SK-N-SH treated with all-trans-retinoic acid at 6 μM for 48 hours (cell line): ENCODE results near the gene GOLT1A.

Source experiments
- ARNTL ChIP-seq: fragments of 450-650 bp; formaldehyde crosslinking; IDR thresholded peaks from 2 replicates; pipeline ENCODE4 v1.5.0; 2020; ENCODE audit warnings: low read depth, mild to moderate bottlenecking, moderate library complexity, borderline replicate concordance
- BACH2 ChIP-seq: fragments of 250-450 bp; sonication (Bioruptor Pico); IDR thresholded peaks from 2 replicates; pipeline ENCODE4 v1.9.0; 2021; ENCODE audit warnings: mild to moderate bottlenecking, borderline replicate concordance
- CREB5 ChIP-seq: fragments of 250-450 bp; sonication (Bioruptor Pico); IDR thresholded peaks from 2 replicates; pipeline ENCODE4 v1.5.1; 2020; ENCODE audit warnings: low read depth, mild to moderate bottlenecking, moderate library complexity
- CSRNP3 ChIP-seq: fragments of 250-450 bp; sonication (Bioruptor Pico); IDR thresholded peaks from 2 replicates; pipeline ENCODE4 v1.5.1; 2021; ENCODE audit warnings: mild to moderate bottlenecking, moderate library complexity
- ISL1 ChIP-seq: fragments of 250-450 bp; sonication (Bioruptor Pico); IDR thresholded peaks from 2 replicates; pipeline ENCODE4 v2.1.2; 2022; ENCODE audit warnings: mild to moderate bottlenecking, moderate library complexity
- OSR1 ChIP-seq: fragments of 250-450 bp; sonication (Bioruptor Pico); IDR thresholded peaks from 2 replicates; pipeline ENCODE4 v1.8.0; 2022; ENCODE audit warnings: moderate library complexity, mild to moderate bottlenecking, inconsistent platforms
- PATZ1 ChIP-seq: fragments of 250-450 bp; sonication (Bioruptor Pico); IDR thresholded peaks from 2 replicates; pipeline ENCODE4 v1.8.0; 2020; ENCODE audit warnings: mild to moderate bottlenecking, moderate library complexity, borderline replicate concordance
- PPARA ChIP-seq: fragments of 250-450 bp; sonication (Bioruptor Pico); IDR thresholded peaks from 2 replicates; pipeline ENCODE4 v1.5.0; 2020; ENCODE audit warnings: mild to moderate bottlenecking, borderline replicate concordance
- SNAI2 ChIP-seq: fragments of 250-450 bp; sonication (Bioruptor Pico); IDR thresholded peaks from 2 replicates; pipeline ENCODE4 v1.5.0; 2020; ENCODE audit warnings: mild to moderate bottlenecking, moderate library complexity
- TCF4 ChIP-seq: fragments of 250-450 bp; sonication (Bioruptor Pico); IDR thresholded peaks from 2 replicates; pipeline ENCODE4 v1.8.0; 2021; ENCODE audit warnings: mild to moderate bottlenecking, moderate library complexity, borderline replicate concordance
- ZFP3 ChIP-seq: fragments of 250-450 bp; sonication (Bioruptor Pico); IDR thresholded peaks from 2 replicates; pipeline ENCODE4 v1.5.0; 2020; ENCODE audit warnings: mild to moderate bottlenecking, moderate library complexity
- ZNF565 ChIP-seq: fragments of 450-650 bp; formaldehyde crosslinking; conservative IDR thresholded peaks from 2 replicates; pipeline ENCODE4 v1.5.0; 2020; ENCODE audit warnings: low read depth, mild to moderate bottlenecking, moderate library complexity
- ZNF8 ChIP-seq: fragments of 450-650 bp; formaldehyde crosslinking; IDR thresholded peaks from 2 replicates; pipeline ENCODE4 v1.5.0; 2020; ENCODE audit warnings: mild to moderate bottlenecking, moderate library complexity

GRCh38 chr1:204222006-204222763, 8.4 kb upstream of the GOLT1A start:
- no peak for TF ChIP-seq ARNTL (CRISPR knock-in tag)
- no peak for TF ChIP-seq ZNF8 (CRISPR knock-in tag)
- no peak for TF ChIP-seq ZNF565 (CRISPR knock-in tag)
- no peak for TF ChIP-seq PPARA (CRISPR knock-in tag)
- no peak for TF ChIP-seq ISL1 (CRISPR knock-in tag)
- TF ChIP-seq CREB5 = no peak
- TF ChIP-seq PATZ1 (CRISPR knock-in tag) = no peak
- no peak for TF ChIP-seq ZFP3 (CRISPR knock-in tag)
- TF ChIP-seq BACH2 (CRISPR knock-in tag) = no peak
- TF ChIP-seq OSR1 = no peak
- TF ChIP-seq CSRNP3 (CRISPR knock-in tag) = no peak
- TF ChIP-seq SNAI2 (CRISPR knock-in tag) = no peak
- TF ChIP-seq TCF4 (CRISPR knock-in tag) = no peak
